Cerebellar cortex (tissue), 1 donor: Measurements from ENCODE around the gene OGDHL.
A peak's percentile ranks its signal among the peaks of the same experiment; 100 is the strongest.

Experiments used
- DNase-seq: peaks from one replicate; pipeline ENCODE4 v3.0.0-alpha.2; 2015; ENCODE audit warnings: low spot score

The OGDHL gene

DNA sequence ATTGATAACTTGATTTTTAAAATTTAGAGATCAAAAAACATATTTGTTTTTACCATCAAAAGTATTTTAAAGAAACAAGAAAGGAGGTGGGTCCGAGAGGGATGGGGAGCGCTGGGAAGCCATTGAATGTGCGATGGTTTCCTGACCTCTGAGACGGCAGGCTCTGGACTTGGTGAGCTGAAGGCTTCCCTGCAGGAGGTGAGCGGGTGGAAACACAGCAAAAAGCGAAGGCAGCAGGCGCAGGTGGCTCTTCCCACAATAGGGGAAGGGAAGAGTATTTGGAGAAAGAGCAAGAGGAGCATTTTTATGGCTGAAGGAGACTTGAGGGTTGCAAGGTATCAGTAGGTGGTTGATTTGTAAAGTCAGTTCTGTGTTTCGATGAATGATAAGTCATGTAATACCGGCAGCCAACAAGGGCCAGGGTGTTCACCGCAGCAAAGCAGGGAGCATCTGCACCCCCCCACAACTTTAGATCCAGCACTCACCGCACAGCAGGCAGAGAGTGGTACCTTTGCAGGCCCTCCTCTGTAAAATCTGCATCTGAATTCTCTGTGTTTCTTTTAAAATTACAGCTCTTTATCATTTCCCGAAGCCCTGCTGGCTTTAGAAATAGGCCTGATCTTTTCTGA lies 72.1 kb downstream of the OGDHL start:
- DNase-seq, result no peak

DNA sequence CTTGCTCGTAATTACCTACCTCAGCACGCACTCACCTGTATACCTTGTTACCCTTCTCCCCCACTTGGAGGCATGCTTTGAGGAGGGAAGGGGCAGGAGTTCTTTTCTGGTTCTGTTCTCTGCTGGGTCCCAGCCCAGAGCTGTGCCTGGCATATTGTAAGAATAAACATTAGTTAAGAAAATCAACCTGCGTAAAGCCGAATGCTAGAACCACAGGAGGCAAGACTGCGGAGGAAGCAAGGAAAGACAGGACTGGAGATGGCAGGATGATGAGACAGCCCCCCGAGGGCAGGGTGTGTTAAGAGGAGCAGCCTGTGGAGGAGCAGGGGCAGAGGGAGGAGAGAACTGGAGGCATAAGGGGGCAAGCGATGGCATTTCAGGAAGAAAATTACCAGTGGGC lies 73.2 kb downstream of the OGDHL start:
- DNase-seq, result no peak

DNA sequence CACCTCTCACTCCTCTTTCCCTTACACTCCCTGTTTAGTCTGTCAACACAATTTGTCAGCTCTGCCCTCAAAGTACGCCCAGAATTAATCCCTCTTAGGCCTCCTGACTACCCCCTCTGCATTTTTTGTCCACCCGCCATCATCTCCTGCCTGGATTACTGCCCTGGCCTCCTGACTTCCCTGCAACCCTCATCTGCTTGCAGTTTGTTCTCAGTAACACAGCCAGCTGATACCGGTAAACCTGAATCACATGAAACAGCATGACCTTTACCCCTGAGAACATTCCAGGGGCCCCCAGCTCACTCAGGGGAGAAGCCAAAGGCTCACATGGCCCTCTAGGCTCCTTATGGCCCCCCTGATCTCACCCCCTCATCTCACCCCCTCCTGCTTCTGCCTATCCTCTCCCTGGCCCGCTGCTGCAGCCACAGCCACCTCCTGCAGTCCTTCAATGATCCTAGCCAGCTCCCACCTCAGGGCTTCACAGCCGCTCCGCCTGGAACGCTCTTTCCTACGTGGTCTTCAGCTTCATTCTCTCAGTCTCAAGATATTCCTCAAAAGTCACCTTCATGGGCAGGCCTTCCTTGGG lies 73.8 kb downstream of the OGDHL start:
- DNase-seq, result peak; percentile 34

DNA sequence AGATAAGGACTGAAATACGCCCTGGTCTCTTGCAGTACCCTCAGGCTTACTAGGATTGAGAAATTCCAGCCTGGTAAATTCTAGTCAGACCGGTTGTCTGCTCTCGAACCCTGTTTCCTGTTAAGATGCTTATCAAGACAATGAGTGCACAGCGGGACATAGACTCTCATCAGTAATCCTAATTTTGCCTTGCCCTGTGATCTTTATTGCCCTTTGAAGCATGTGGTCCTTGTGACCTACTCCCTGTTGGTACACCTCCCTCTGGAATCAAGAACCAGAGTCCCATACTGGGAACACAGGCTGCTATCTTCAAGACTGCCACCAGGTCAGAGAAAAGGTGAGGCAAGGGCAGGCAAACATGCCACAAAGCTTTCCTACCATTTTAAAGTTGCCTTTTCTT lies 75.5 kb downstream of the OGDHL start:
- DNase-seq, result no peak
